Gastroesophageal sphincter (tissue), 4 donors: Measurements from ENCODE around the gene MIER2. TPM values are rescaled to one million over a fixed set of nuclear protein-coding genes. Genes with fewer than 3 reads are reported as not detected.

Experiments used
- ATAC-seq: fragments of 150-250 bp; one replicate; pipeline ENCODE4 v1.9.1; 2016; ENCODE audit warnings: mild to moderate bottlenecking, moderate library complexity
- H3K27ac ChIP-seq, 4 donors: fragments of 200-600 bp; sonication (generic) in 3 of 4; 1 replicate in 3 of 4; 2 replicates in 1 of 4; pipeline ENCODE4 v1.5.1; 2016 to 2019
- H3K27me3 ChIP-seq: fragments of 200-600 bp; sonication (generic); one replicate; pipeline ENCODE4 v1.5.1; 2019
- H3K36me3 ChIP-seq, 2 donors: fragments of 200-600 bp; sonication (generic); one replicate each; pipeline ENCODE4 v1.5.1; 2019; ENCODE audit warnings: control low read depth in 1 of 2
- H3K4me1 ChIP-seq, 3 donors: fragments of 200-600 bp; sonication (generic); 1 replicate in 2 of 3; 2 replicates in 1 of 3; pipeline ENCODE4 v1.5.1; 2016 to 2019; ENCODE audit warnings: control low read depth in 2 of 3
- H3K4me3 ChIP-seq, 2 donors: fragments of 200-600 bp; sonication (generic); one replicate each; pipeline ENCODE4 v1.5.1; 2019; ENCODE audit warnings: mild to moderate bottlenecking in 1 of 2, moderate library complexity in 1 of 2
- H3K9me3 ChIP-seq, 3 donors: fragments of 200-600 bp; sonication (generic); one replicate each; pipeline ENCODE4 v1.5.1; 2017 to 2019; ENCODE audit warnings: control low read depth in 2 of 3
- EP300 ChIP-seq: sonication (generic); formaldehyde crosslinking; IDR thresholded peaks from one replicate; pipeline ENCODE4 v1.6.1; 2017; ENCODE audit warnings: antibody characterized with exemption, mild to moderate bottlenecking
- POLR2A ChIP-seq, 2 donors: fragments of 450-650 bp; IDR thresholded peaks; one replicate each; pipeline ENCODE4 v1.6.1; 2017; ENCODE audit warnings: antibody characterized with exemption in 2 of 2, mild to moderate bottlenecking in 2 of 2, moderate library complexity in 1 of 2
- POLR2AphosphoS5 ChIP-seq: sonication (generic); formaldehyde crosslinking; IDR thresholded peaks from one replicate; pipeline ENCODE4 v1.6.1; 2017; ENCODE audit warnings: antibody characterized with exemption
- WGBS, 2 donors: methylation state at CpG; one replicate each; pipeline ENCODE4 v1.1.5; 2018; ENCODE audit warnings: low coverage in 1 of 2; 5-methylcytosine and 5-hydroxymethylcytosine counted together
- total RNA-seq, 4 donors: library from RNA; depleted of rRNA; stranded (reverse); fragments of >200 nt; gene quantifications; one replicate each; pipeline ENCODE4 v1.1.0, GENCODE V29; 2016
- TF ChIP-seq, protein P1 (sequence below), 4 experiments: fragments of 200-600 bp in 2 of 4; fragments of 450-650 bp in 2 of 4; sonication (generic) in 1 of 4; IDR thresholded peaks; one replicate each; pipeline ENCODE4 v1.5.1; 2017 to 2019; ENCODE audit warnings: antibody characterized with exemption in 4 of 4, mild to moderate bottlenecking in 2 of 4, moderate library complexity in 2 of 4

Gene MIER2
- total RNA-seq, 4 donors from 2014 or later, result 8.3 to 24.0 (median 20.1) TPM

DNA sequence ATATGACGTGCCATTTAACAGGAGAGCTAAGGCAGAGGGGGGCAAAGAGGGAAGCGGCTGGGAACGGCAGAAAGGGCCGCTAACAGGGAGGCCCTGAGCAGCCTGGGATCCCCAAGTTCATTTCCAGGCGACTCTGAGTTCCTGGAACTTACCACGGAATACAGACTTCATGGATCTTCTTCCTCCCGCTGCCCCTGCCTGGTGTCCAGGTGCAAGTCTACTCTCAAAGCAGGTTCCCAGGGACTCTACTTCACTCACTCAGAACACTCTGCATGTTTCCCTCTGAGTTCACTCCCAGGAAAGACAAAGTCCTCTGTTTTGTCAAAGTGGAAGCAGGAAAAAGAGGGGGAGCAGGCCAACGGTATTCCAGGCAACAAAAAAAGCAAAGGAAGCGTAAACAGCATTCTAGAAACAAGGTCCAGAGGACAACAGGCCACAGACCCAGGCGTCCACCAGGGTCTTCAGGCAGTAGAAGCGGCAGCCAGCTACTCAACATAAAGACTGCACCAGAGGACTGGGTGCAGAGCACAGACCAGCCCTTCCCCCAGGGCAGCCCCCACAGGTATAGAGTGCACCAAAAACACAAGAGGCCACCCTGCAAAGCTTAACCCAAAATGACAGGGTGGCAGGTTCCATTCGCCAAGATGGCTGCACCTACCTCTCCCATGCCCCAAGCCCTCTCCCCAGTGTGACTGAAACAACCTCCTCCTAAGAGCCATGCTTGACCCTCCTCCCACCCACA is 3.0 kb downstream of the MIER2 start:
- 54 to 75% methylated on average over 7 to 8 of the region's 12 CpGs for WGBS, 2 donors
- H3K36me3 ChIP-seq, result no peaks in the 10 kb centered on the region
- H3K4me1 ChIP-seq, result peaks cover 0 to 50% (median 33%) of the 10 kb centered on the region in 3 donors
- peak overlapping the region in 1 of 4 donors; percentile 3 for H3K27ac ChIP-seq
- H3K9me3 ChIP-seq, result no peaks in the 10 kb centered on the region
- H3K27me3 ChIP-seq, result no peaks in the 10 kb centered on the region
- TF ChIP-seq POLR2AphosphoS5 (no peak), EP300 (no peak), POLR2A (IDR thresholded peaks at IDR 0.05) (no peak)
- TF ChIP-seq, protein P1, sequence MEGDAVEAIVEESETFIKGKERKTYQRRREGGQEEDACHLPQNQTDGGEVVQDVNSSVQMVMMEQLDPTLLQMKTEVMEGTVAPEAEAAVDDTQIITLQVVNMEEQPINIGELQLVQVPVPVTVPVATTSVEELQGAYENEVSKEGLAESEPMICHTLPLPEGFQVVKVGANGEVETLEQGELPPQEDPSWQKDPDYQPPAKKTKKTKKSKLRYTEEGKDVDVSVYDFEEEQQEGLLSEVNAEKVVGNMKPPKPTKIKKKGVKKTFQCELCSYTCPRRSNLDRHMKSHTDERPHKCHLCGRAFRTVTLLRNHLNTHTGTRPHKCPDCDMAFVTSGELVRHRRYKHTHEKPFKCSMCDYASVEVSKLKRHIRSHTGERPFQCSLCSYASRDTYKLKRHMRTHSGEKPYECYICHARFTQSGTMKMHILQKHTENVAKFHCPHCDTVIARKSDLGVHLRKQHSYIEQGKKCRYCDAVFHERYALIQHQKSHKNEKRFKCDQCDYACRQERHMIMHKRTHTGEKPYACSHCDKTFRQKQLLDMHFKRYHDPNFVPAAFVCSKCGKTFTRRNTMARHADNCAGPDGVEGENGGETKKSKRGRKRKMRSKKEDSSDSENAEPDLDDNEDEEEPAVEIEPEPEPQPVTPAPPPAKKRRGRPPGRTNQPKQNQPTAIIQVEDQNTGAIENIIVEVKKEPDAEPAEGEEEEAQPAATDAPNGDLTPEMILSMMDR (IDR thresholded peaks at IDR 0.05), result no peak
- peak overlapping the region in 1 of 2 donors; percentile 92 for H3K4me3 ChIP-seq
- no peak for ATAC-seq

DNA sequence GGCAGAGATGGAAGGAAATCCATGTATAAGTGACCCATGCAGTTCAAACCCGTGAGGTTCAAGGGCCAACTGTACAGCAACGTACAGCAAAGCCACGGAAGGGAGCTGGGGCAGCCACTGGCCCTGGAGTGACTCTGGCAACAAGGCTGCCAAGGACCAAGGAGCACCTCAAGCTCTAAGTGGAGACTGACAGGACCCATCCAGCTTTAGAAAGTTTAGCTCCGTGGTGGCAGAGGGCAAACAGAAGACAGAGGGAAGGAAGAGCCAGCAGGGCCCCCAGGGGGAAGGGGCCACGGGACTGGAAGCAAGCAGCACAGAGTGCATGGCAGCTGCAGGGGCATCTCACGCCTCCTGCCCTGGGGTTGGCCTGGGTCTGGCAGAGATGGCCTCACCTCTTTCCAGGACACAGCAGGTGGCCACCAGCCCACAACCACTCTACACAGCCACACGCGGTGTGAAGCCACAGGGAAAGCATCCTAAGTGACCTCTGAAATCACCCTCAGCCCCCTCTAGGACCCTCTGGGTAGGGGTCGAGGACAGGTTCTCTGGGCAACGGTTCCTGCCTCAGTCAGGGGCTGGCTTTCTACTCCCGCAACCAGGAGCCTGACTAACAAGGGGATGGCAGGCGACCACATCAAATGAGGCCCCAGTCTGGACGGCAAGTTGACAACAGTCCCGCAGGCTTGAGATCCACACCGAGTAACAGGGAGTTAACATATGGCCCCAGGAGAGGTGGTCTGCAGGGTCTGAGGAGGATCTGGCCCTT is 3.8 kb downstream of the MIER2 start:
- Histone ChIP-seq H3K9me3 (no peaks in the 10 kb centered on the region), H3K4me1 (peaks cover 0 to 50% (median 33%) of the 10 kb centered on the region in 3 donors), H3K27me3 (no peaks in the 10 kb centered on the region), H3K36me3 (peaks cover 0 to 5% of the 10 kb centered on the region in 2 donors), H3K27ac (no peak overlapping the region), H3K4me3 (no peak overlapping the region)
- 60 to 71% methylated on average over 1 to 6 of the region's 15 CpGs for whole genome bisulfite sequencing, 2 donors
- no peak for ATAC-seq
- no peak for TF ChIP-seq POLR2A (IDR thresholded peaks at IDR 0.05)

- H3K36me3 ChIP-seq, result peaks cover 0 to 19% of the 10 kb centered on the region in 2 donors
- H3K9me3 ChIP-seq, result no peaks in the 10 kb centered on the region
- H3K27ac ChIP-seq, result no peak overlapping the region
- H3K4me3 ChIP-seq, result no peak overlapping the region
- no peaks in the 10 kb centered on the region for H3K27me3 ChIP-seq
- 87 to 94% methylated on average over 8 to 10 of the region's 10 CpGs for WGBS, 2 donors
- H3K4me1 ChIP-seq, result peaks cover 0 to 44% (median 33%) of the 10 kb centered on the region in 3 donors
- TF ChIP-seq, protein P1 (IDR thresholded peaks at IDR 0.05), result no peak
- TF ChIP-seq POLR2AphosphoS5, result no peak
- no peak for TF ChIP-seq POLR2A (IDR thresholded peaks at IDR 0.05)
- TF ChIP-seq EP300, result no peak
- no peak for ATAC-seq
Observed at GRCh38 chr19:339262-339887, 5.2 kb downstream of the MIER2 start.

GRCh38 chr19:338421-338820 is 6.2 kb downstream of the MIER2 start:
- no peak for ATAC-seq
- Histone ChIP-seq H3K4me3 (no peak overlapping the region), H3K9me3 (no peaks in the 10 kb centered on the region), H3K4me1 (peaks cover 0 to 38% (median 32%) of the 10 kb centered on the region in 3 donors), H3K27me3 (no peaks in the 10 kb centered on the region), H3K36me3 (peaks cover 0 to 26% of the 10 kb centered on the region in 2 donors), H3K27ac (no peak overlapping the region)
- TF ChIP-seq POLR2AphosphoS5, result no peak
- TF ChIP-seq EP300, result no peak
- TF ChIP-seq POLR2A (IDR thresholded peaks at IDR 0.05), result no peak
- TF ChIP-seq, protein P1 (IDR thresholded peaks at IDR 0.05), result no peak
- WGBS, 2 donors, result 78% methylated on average over 5 of the region's 5 CpGs; no CpG with 5 or more reads in 1 of the 2 donors

- no peaks in the 10 kb centered on the region for H3K9me3 ChIP-seq
- H3K4me1 ChIP-seq, result peaks cover 0 to 15% (median 10%) of the 10 kb centered on the region in 3 donors
- no peak for TF ChIP-seq EP300
- TF ChIP-seq POLR2AphosphoS5, result no peak
- TF ChIP-seq POLR2A (IDR thresholded peaks at IDR 0.05), result no peak
- TF ChIP-seq, protein P1 (IDR thresholded peaks at IDR 0.05), result no peak
- no peak overlapping the region for H3K27ac ChIP-seq
- H3K27me3 ChIP-seq, result no peaks in the 10 kb centered on the region
- H3K4me3 ChIP-seq, result no peak overlapping the region
- peaks cover 0 to 37% of the 10 kb centered on the region in 2 donors for H3K36me3 ChIP-seq
- ATAC-seq, result no peak
- WGBS, 2 donors, result 58% methylated on average over 2 of the region's 20 CpGs; no CpG with 5 or more reads in 1 of the 2 donors
Observed at GRCh38 chr19:336067-336614, 8.5 kb downstream of the MIER2 start.
